Heart left ventricle (tissue), 13 donors: ENCODE data around the gene DCAF5.

Source experiments
- POLR2A ChIP-seq, 2 donors: fragments of 450-650 bp; IDR thresholded peaks; one replicate each; pipeline ENCODE4 v1.6.1; 2017; ENCODE audit warnings: antibody characterized with exemption in 2 of 2, mild to moderate bottlenecking in 2 of 2, moderate library complexity in 2 of 2
- TF ChIP-seq, protein P1 (sequence below), 12 donors: fragments of 200-600 bp; sonication (generic) in 4 of 12; IDR thresholded peaks; one replicate each; pipeline versions ENCODE4 v1.5.0 to v1.8.0; 2018 to 2022; ENCODE audit warnings: antibody characterized with exemption in 12 of 12, mild to moderate bottlenecking in 5 of 12
- donor health status: ischemic (EF 13 %, LVEDD 7.1; RV severe dilation, severe dysfunction).
- donor health status: DM: no; HTN: yes; CAD: no.
- donor health status: DM: no; HTN: no; CAD: no.
- donor health status: ischemic (EF 25% LVEDD 6.9; RV normal size, moderate dysfunction).
- donor health status: ischemic (EF 25% LVEDD 5.7; RV mildly dilated, moderate dysfunction).
- donor health status: ischemic (EF 35%, LVEDD 5.7; RV mildly dilated, moderate dysfunction).
- donor health status: nonischemic (EF 11% LVEDD 7.7; RV severe dilation, severe dysfunction).
- donor health status: DM: yes; HTN: yes; CAD: no.
- donor health status: PGD.
- donor health status: ischemic (EF 29% LVEDD 5.4; RV normal size, mild dysfunction).
- donor health status: nonischemic (EF 23%, LVEDD 6.1; RV moderate dilation, normal function).

GRCh38 chr14:69141550-69141949 is 11.4 kb downstream of the DCAF5 start:
- TF ChIP-seq, protein P1, sequence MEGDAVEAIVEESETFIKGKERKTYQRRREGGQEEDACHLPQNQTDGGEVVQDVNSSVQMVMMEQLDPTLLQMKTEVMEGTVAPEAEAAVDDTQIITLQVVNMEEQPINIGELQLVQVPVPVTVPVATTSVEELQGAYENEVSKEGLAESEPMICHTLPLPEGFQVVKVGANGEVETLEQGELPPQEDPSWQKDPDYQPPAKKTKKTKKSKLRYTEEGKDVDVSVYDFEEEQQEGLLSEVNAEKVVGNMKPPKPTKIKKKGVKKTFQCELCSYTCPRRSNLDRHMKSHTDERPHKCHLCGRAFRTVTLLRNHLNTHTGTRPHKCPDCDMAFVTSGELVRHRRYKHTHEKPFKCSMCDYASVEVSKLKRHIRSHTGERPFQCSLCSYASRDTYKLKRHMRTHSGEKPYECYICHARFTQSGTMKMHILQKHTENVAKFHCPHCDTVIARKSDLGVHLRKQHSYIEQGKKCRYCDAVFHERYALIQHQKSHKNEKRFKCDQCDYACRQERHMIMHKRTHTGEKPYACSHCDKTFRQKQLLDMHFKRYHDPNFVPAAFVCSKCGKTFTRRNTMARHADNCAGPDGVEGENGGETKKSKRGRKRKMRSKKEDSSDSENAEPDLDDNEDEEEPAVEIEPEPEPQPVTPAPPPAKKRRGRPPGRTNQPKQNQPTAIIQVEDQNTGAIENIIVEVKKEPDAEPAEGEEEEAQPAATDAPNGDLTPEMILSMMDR (IDR thresholded peaks at IDR 0.05): no peak
- TF ChIP-seq POLR2A (IDR thresholded peaks at IDR 0.05): no peak
